Thymus (tissue), 11 donors: ENCODE results near the gene ZER1. TPM values are rescaled to one million over a fixed set of nuclear protein-coding genes. Genes with fewer than 3 reads are reported as not detected.
A peak's percentile ranks its signal among the peaks of the same experiment; 100 is the strongest.

Source experiments
- DNase-seq, 9 donors: peaks; one replicate each; pipeline ENCODE4 v3.0.0-alpha.2; 2013; ENCODE audit warnings: low spot score in 9 of 9, low read depth in 6 of 9, missing footprints in 1 of 9
- H3K27ac ChIP-seq, 2 donors: one replicate each; pipeline ENCODE4 v1.5.1; 2013; ENCODE audit warnings: control low read depth in 1 of 2, low read depth in 1 of 2, low read length in 1 of 2, mild to moderate bottlenecking in 1 of 2, moderate library complexity in 1 of 2
- H3K27me3 ChIP-seq, 2 donors: one replicate each; pipeline ENCODE4 v1.5.1; 2013; ENCODE audit warnings: low read length in 1 of 2; ENCODE audit not compliant: control insufficient read depth in 2 of 2, insufficient read depth in 1 of 2
- H3K36me3 ChIP-seq, 2 donors: one replicate each; pipeline ENCODE4 v1.5.1; 2013; ENCODE audit warnings: low read length in 1 of 2, mild to moderate bottlenecking in 1 of 2, moderate library complexity in 1 of 2; ENCODE audit not compliant: control insufficient read depth in 2 of 2, insufficient read depth in 2 of 2
- H3K4me1 ChIP-seq, 2 donors: one replicate each; pipeline ENCODE4 v1.5.1; 2013; ENCODE audit warnings: low read length in 2 of 2; ENCODE audit not compliant: control insufficient read depth in 2 of 2, insufficient read depth in 2 of 2
- H3K4me3 ChIP-seq, 2 donors: one replicate each; pipeline ENCODE4 v1.5.1; 2013; ENCODE audit warnings: low read length in 2 of 2, control low read depth in 1 of 2, mild to moderate bottlenecking in 1 of 2
- H3K9me3 ChIP-seq, 2 donors: one replicate each; pipeline ENCODE4 v1.5.1; 2013; ENCODE audit warnings: low read length in 1 of 2, mild to moderate bottlenecking in 1 of 2; ENCODE audit not compliant: control insufficient read depth in 2 of 2, insufficient read depth in 1 of 2
- WGBS: extraction: QIAGEN DNeasy Blood & Tissue Kit; methylation state at CpG from one replicate; pipeline ENCODE4 v1.1.7; 2013; 5-methylcytosine and 5-hydroxymethylcytosine counted together
- polyA plus RNA-seq: library from polyadenylated mRNA; stranded (reverse); fragments of 200-250 nt; gene quantifications from one replicate; pipeline ENCODE4 v1.2.3, GENCODE V29; 2013
- total RNA-seq: library from RNA; stranded (reverse); fragments of 120-200 nt; gene quantifications from one replicate; pipeline ENCODE4 v1.2.4, GENCODE V29; 2013
- donor health status: healthy.

ZER1 gene
- total and polyA plus RNA-seq, 2 donors: 11.3 to 23.0 TPM

GRCh38 chr9:128685636-128686489 lies 85.9 kb downstream of the ZER1 start:
- Histone ChIP-seq H3K4me1 (peaks cover 21 to 48% of the 10 kb centered on the region in 2 donors), H3K9me3 (no peaks in the 10 kb centered on the region), H3K27ac (peak overlapping the region; percentile 77 to 94), H3K36me3 (peaks cover 0 to 4% of the 10 kb centered on the region in 2 donors), H3K27me3 (no peaks in the 10 kb centered on the region), H3K4me3 (peak overlapping the region; percentile 9 to 16)
- DNase-seq: peak in 5 of 9 donors; percentile 55 to 85 (median 62)
- 55% methylated on average over 17 of the region's 17 CpGs for WGBS

- DNase-seq: peak in 7 of 9 donors; percentile 55 to 89 (median 75)
- H3K27ac ChIP-seq: peak overlapping the region; percentile 94 to 96
- peak overlapping the region; percentile 65 to 77 for H3K4me3 ChIP-seq
- H3K9me3 ChIP-seq: no peaks in the 10 kb centered on the region
- H3K27me3 ChIP-seq: no peaks in the 10 kb centered on the region
- H3K4me1 ChIP-seq: peaks cover 21 to 48% of the 10 kb centered on the region in 2 donors
- H3K36me3 ChIP-seq: no peaks in the 10 kb centered on the region
- 9% methylated on average over 15 of the region's 15 CpGs for WGBS
Measured at GRCh38 chr9:128684325-128685199, 87.2 kb downstream of the ZER1 start.

GRCh38 chr9:128684065-128684324 lies 87.7 kb downstream of the ZER1 start:
- Histone ChIP-seq H3K4me3 (peak overlapping the region; percentile 65 to 77), H3K27ac (peak overlapping the region; percentile 94 to 96), H3K36me3 (no peaks in the 10 kb centered on the region), H3K27me3 (no peaks in the 10 kb centered on the region), H3K9me3 (no peaks in the 10 kb centered on the region), H3K4me1 (peaks cover 21 to 48% of the 10 kb centered on the region in 2 donors)
- under 1% methylated on average over 3 of the region's 3 CpGs for WGBS
- DNase-seq: no peak

GRCh38 chr9:128683340-128684064 lies 88.2 kb downstream of the ZER1 start:
- H3K27ac ChIP-seq: peak overlapping the region; percentile 49 to 94
- peaks cover 21 to 47% of the 10 kb centered on the region in 2 donors for H3K4me1 ChIP-seq
- 6% methylated on average over 21 of the region's 21 CpGs for WGBS
- peak in 2 of 9 donors; percentile 19 to 37 for DNase-seq
- H3K4me3 ChIP-seq: peak overlapping the region; percentile 65 to 77
- H3K27me3 ChIP-seq: no peaks in the 10 kb centered on the region
- no peaks in the 10 kb centered on the region for H3K36me3 ChIP-seq
- H3K9me3 ChIP-seq: no peaks in the 10 kb centered on the region

Other genes with a start within 250 kb of the ZER1 start
- gene SPTAN1, start 219.3 kb downstream of the ZER1 start, total RNA-seq: 109 TPM
- 136 TPM for gene SPTAN1, start 219.3 kb downstream of the ZER1 start, polyA plus RNA-seq
- 56.1 TPM for gene DYNC2I2, start 115.1 kb downstream of the ZER1 start, total RNA-seq
- gene DYNC2I2, start 115.1 kb downstream of the ZER1 start, polyA plus RNA-seq: 37.5 TPM
- 654 TPM for gene SET, start 82.7 kb downstream of the ZER1 start, total RNA-seq
- gene SET, start 82.7 kb downstream of the ZER1 start, polyA plus RNA-seq: 177 TPM
- 3.8 TPM for gene PKN3, start 69.4 kb downstream of the ZER1 start, total RNA-seq
- gene PKN3, start 69.4 kb downstream of the ZER1 start, polyA plus RNA-seq: 10.4 TPM
- 20.7 TPM for gene ZDHHC12, start 47.8 kb downstream of the ZER1 start, total RNA-seq
- 46.4 TPM for gene ZDHHC12, start 47.8 kb downstream of the ZER1 start, polyA plus RNA-seq
- 5.0 TPM for gene TBC1D13, start 15.3 kb upstream of the ZER1 start, total RNA-seq
- gene TBC1D13, start 15.3 kb upstream of the ZER1 start, polyA plus RNA-seq: 19.4 TPM
- 21.5 TPM for gene ENDOG, start 46.6 kb upstream of the ZER1 start, total RNA-seq
- gene ENDOG, start 46.6 kb upstream of the ZER1 start, polyA plus RNA-seq: 11.0 TPM
- gene SPOUT1, start 57.9 kb upstream of the ZER1 start, total RNA-seq: 24.3 TPM
- 48.5 TPM for gene SPOUT1, start 57.9 kb upstream of the ZER1 start, polyA plus RNA-seq
- 16.1 TPM for gene KYAT1, start 110.0 kb upstream of the ZER1 start, total RNA-seq
- 9.9 TPM for gene KYAT1, start 110.0 kb upstream of the ZER1 start, polyA plus RNA-seq
- gene LRRC8A, start 110.2 kb upstream of the ZER1 start, total RNA-seq: 9.5 TPM
- 10.3 TPM for gene LRRC8A, start 110.2 kb upstream of the ZER1 start, polyA plus RNA-seq
- 9.7 TPM for gene PHYHD1, start 149.1 kb upstream of the ZER1 start, total RNA-seq
- gene PHYHD1, start 149.1 kb upstream of the ZER1 start, polyA plus RNA-seq: 25.6 TPM
- gene DOLK, start 175.7 kb upstream of the ZER1 start, total RNA-seq: 7.6 TPM
- gene DOLK, start 175.7 kb upstream of the ZER1 start, polyA plus RNA-seq: 8.0 TPM
- gene NUP188, start 175.8 kb upstream of the ZER1 start, total RNA-seq: 22.0 TPM
- 19.2 TPM for gene NUP188, start 175.8 kb upstream of the ZER1 start, polyA plus RNA-seq